HCT116 (cell line): ENCODE data around the gene CRYGC. TPM values are rescaled to one million over a fixed set of nuclear protein-coding genes. Genes with fewer than 3 reads are reported as not detected.
A peak's percentile ranks its signal among the peaks of the same experiment; 100 is the strongest.

Source experiments
- ATAC-seq: fragments of 200-7000 bp; cut with Tn5 transposase; 2 replicates; pipeline ENCODE4 v1.9.1; 2020; ENCODE audit warnings: mild to moderate bottlenecking, moderate library complexity
- BruUV-seq: library from RNA; stranded (reverse); fragments of 400-500 nt; replicated peaks from 2 replicates; lab custom pipeline; 2021; lab: Mats Ljungman, UMichigan
- CTCF ChIA-PET: fragments of 300-600 bp; sonication (Branson Sonifier 250); formaldehyde crosslinking; loops from one replicate; lab custom pipeline; 2021; ENCODE audit warnings: antibody characterized with exemption; lab: Charles Lee
- POLR2A ChIA-PET: fragments of 300-600, 350-600 bp; sonication (Branson Sonifier 250); formaldehyde crosslinking; loops from one replicate; lab custom pipeline; 2021; ENCODE audit warnings: antibody characterized with exemption; lab: Charles Lee
- RAD21 ChIA-PET, 2 experiments: fragments of 300-600 bp; sonication (Branson Sonifier 250); formaldehyde crosslinking; loops; one replicate each; lab custom pipeline; 2023; ENCODE audit warnings: low total read pairs in 2 of 2; ENCODE audit not compliant: uncharacterized antibody in 2 of 2, unreplicated experiment in 2 of 2, low non-redundant PET in 1 of 2; lab: Charles Lee
- DNase-seq: peaks from one replicate; pipeline ENCODE4 v3.0.0-alpha.2; 2010; ENCODE audit warnings: low read depth, low spot score
- H2AFZ ChIP-seq: fragments of 200-600 bp; shearing (Covaris generic), sonication (generic); 2 replicates; pipeline ENCODE4 v1.6.1; 2017; ENCODE audit warnings: low read depth, mixed run types, mixed read lengths, antibody characterized with exemption, low read length; ENCODE audit not compliant: poor library complexity, severe bottlenecking
- H3K27ac ChIP-seq: 2 replicates; pipeline ENCODE4 v1.5.1; 2012; ENCODE audit warnings: low read depth, low read length
- H3K27me3 ChIP-seq: fragments of 200-600 bp; sonication (generic); 2 replicates; pipeline ENCODE4 v1.6.1; 2016; ENCODE audit warnings: mixed run types, low read length, mixed read lengths; ENCODE audit not compliant: insufficient read depth
- H3K36me3 ChIP-seq, 2 experiments: fragments of 200-500 bp in 1 of 2; fragments of 200-600 bp in 1 of 2; sonication (Bioruptor generic) in 1 of 2; sonication (generic) in 1 of 2; 2 replicates each; pipeline versions ENCODE4 v1.5.1 to v1.6.1; 2014 to 2016; ENCODE audit warnings: low read length in 2 of 2, inconsistent platforms in 1 of 2, mixed read lengths in 1 of 2, mixed run types in 1 of 2; ENCODE audit not compliant: insufficient read depth in 2 of 2, control insufficient read depth in 1 of 2
- H3K4me1 ChIP-seq, 2 experiments: fragments of 200-600 bp in 1 of 2; sonication (generic) in 1 of 2; 2 replicates each; pipeline versions ENCODE4 v1.5.1 to v1.6.1; 2012 to 2017; ENCODE audit warnings: low read length in 2 of 2, inconsistent platforms in 1 of 2, mild to moderate bottlenecking in 1 of 2, mixed read lengths in 1 of 2, mixed run types in 1 of 2, moderate library complexity in 1 of 2; ENCODE audit not compliant: insufficient read depth in 2 of 2, control insufficient read depth in 1 of 2
- H3K4me2 ChIP-seq: fragments of 200-600 bp; sonication (generic); 2 replicates; pipeline ENCODE4 v1.6.1; 2017; ENCODE audit warnings: mixed run types, low read length, mixed read lengths
- H3K4me3 ChIP-seq, 2 experiments: fragments of 200-600 bp in 1 of 2; sonication (generic) in 1 of 2; replicated peaks in 1 of 2; 2 replicates each; pipeline ENCODE4 v1.5.1; 2011 to 2016; ENCODE audit warnings: low read length in 2 of 2, control low read depth in 1 of 2, low read depth in 1 of 2, mild to moderate bottlenecking in 1 of 2, mixed read lengths in 1 of 2, mixed run types in 1 of 2
- H3K79me2 ChIP-seq: fragments of 200-600 bp; sonication (generic); 2 replicates; pipeline ENCODE4 v1.6.1; 2017; ENCODE audit warnings: mild to moderate bottlenecking, mixed run types, low read length, moderate library complexity, mixed read lengths; ENCODE audit not compliant: insufficient read depth
- H3K9ac ChIP-seq: fragments of 200-600 bp; sonication (generic); 2 replicates; pipeline ENCODE4 v1.6.1; 2016; ENCODE audit warnings: low read length, mixed read lengths
- H3K9me2 ChIP-seq: fragments of 200-600 bp; sonication (generic), shearing (Covaris generic); 2 replicates; pipeline ENCODE4 v1.6.1; 2017; ENCODE audit warnings: mixed run types, mild to moderate bottlenecking, moderate library complexity; ENCODE audit not compliant: insufficient read depth
- H3K9me3 ChIP-seq, 2 experiments: fragments of 200-500 bp in 1 of 2; fragments of 200-600 bp in 1 of 2; sonication (Bioruptor generic) in 1 of 2; sonication (generic) in 1 of 2; 2 replicates each; pipeline ENCODE4 v1.6.1; 2014 to 2017; ENCODE audit warnings: low read length in 2 of 2, mixed read lengths in 2 of 2, inconsistent platforms in 1 of 2, low read depth in 1 of 2, mild to moderate bottlenecking in 1 of 2, mixed run types in 1 of 2, moderate library complexity in 1 of 2; ENCODE audit not compliant: control insufficient read depth in 1 of 2, insufficient read depth in 1 of 2
- H4K20me1 ChIP-seq: fragments of 200-600 bp; sonication (generic), shearing (Covaris generic); 2 replicates; pipeline ENCODE4 v1.6.1; 2017; ENCODE audit warnings: mixed run types, mild to moderate bottlenecking, moderate library complexity; ENCODE audit not compliant: insufficient read depth
- CBX3 ChIP-seq: IDR thresholded peaks from 2 replicates; pipeline ENCODE4 v1.6.1; 2012; ENCODE audit warnings: low read depth
- EZH2 ChIP-seq: fragments of 200-600 bp; sonication (generic); IDR thresholded peaks from 2 replicates; pipeline ENCODE4 v1.6.1; 2017; ENCODE audit warnings: antibody characterized with exemption, mixed run types
- FOSL1 ChIP-seq: IDR thresholded peaks from 2 replicates; pipeline ENCODE4 v1.6.1; 2012; ENCODE audit warnings: low read depth
- POLR2A ChIP-seq: IDR thresholded peaks from 2 replicates; pipeline ENCODE4 v1.7.0; 2011; ENCODE audit warnings: borderline replicate concordance; ENCODE audit not compliant: insufficient read depth, insufficient read length; ENCODE audit errors: extremely low read depth
- POLR2AphosphoS5 ChIP-seq: IDR thresholded peaks from 2 replicates; pipeline ENCODE4 v1.6.1; 2011; ENCODE audit warnings: mild to moderate bottlenecking, low read depth, low read length, moderate library complexity
- RAD21 ChIP-seq: IDR thresholded peaks from 2 replicates; pipeline ENCODE4 v1.6.1; 2012; ENCODE audit warnings: low read depth, mild to moderate bottlenecking
- REST ChIP-seq: IDR thresholded peaks from 2 replicates; pipeline ENCODE4 v1.6.1; 2012; ENCODE audit warnings: low read depth
- SIN3A ChIP-seq: IDR thresholded peaks from 2 replicates; pipeline ENCODE4 v1.6.1; 2012; ENCODE audit warnings: low read depth
- SP1 ChIP-seq: IDR thresholded peaks from 2 replicates; pipeline ENCODE4 v1.6.1; 2012; ENCODE audit warnings: low read depth
- ZFX ChIP-seq: fragments of 450-650 bp; IDR thresholded peaks from 2 replicates; pipeline ENCODE4 v1.6.1; 2017
- ZNF274 ChIP-seq: fragments of 200-500 bp; sonication (Bioruptor generic); IDR thresholded peaks from 2 replicates; pipeline ENCODE4 v1.6.1; 2014; ENCODE audit warnings: mild to moderate bottlenecking, low read depth, low read length, inconsistent platforms
- intact Hi-C: fragments of 100-400 bp; cut with micrococcal nuclease; formaldehyde crosslinking; loops from 2 replicates; pipeline ENCODE4 v1.10.0; 2022
- total RNA-seq: library from RNA; stranded (reverse); gene quantifications from one replicate; pipeline ENCODE4 v1.2.1, GENCODE V29; 2021; ENCODE audit not compliant: unreplicated experiment

The CRYGC gene
- total RNA-seq, 1 experiment from 2014 or later: not detected

DNA sequence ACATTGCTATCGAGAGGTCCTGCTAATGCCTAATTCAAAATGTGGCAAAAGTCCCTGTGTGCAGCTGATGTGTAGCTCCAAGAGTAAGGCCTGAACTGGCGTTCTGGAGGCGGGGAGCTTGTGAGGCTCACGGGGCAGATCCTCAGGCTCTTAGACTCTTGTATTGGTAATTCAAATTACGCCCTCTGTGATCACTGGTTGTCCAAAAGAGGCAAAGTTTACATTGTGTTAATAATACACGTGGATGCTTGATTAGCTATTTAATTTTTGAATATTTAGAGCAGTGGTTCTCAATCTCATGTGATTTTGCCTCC is 46.2 kb upstream of the CRYGC start:
- peak overlapping the region; percentile 95 for H2AFZ ChIP-seq
- ChIA-PET POLR2A (interaction anchor here (1.3 kb wide), 1 partner anchor 79 kb away, joined by 3 read pairs; the partner anchor contains the start of gene IDH1), RAD21 (interaction anchor here in 1 of 2 experiments (1.0 kb wide), 1 partner anchor 74 kb away, joined by 3 read pairs; no protein-coding TSS in a partner anchor)
- intact Hi-C loops: loop anchor here (2.0 kb wide), 1 partner anchor 79 kb away; the partner anchor contains the start of gene IDH1
- H3K4me2 ChIP-seq: peak overlapping the region; percentile 12; the same call in 1 of the 2 replicates
- H4K20me1 ChIP-seq: no peaks in the 10 kb centered on the region
- H3K9me3 ChIP-seq: no peaks in the 10 kb centered on the region
- H3K27me3 ChIP-seq: no peaks in the 10 kb centered on the region
- peaks cover 6 to 28% of the 10 kb centered on the region in 2 experiments; a peak in 3 of 4 replicates for H3K4me1 ChIP-seq
- ATAC-seq (no peak), DNase-seq (no peak)
- H3K4me3 ChIP-seq: no peak overlapping the region
- no TSS peak for BruUV-seq
- TF ChIP-seq FOSL1 (no peak), RAD21 (no peak), ZFX (no peak), SP1 (no peak), REST (no peak), SIN3A (no peak), CBX3 (no peak), ZNF274 (no peak), POLR2AphosphoS5 (no peak), POLR2A (no peak), EZH2 (no peak)
- TF ChIP-seq, all 23 proteins: peak for 0
- Histone ChIP-seq H3K79me2 (no peaks in the 10 kb centered on the region), H3K27ac (no peak overlapping the region), H3K9ac (no peak overlapping the region), H3K36me3 (no peaks in the 10 kb centered on the region), H3K9me2 (no peaks in the 10 kb centered on the region)
- CTCF ChIA-PET: interaction anchor here (1.0 to 2.7 kb wide), 9 partner anchors 10 to 104 kb away, joined by 3 to 24 read pairs (median 3); partner anchors contain the start of gene IDH1
